Measurements from ENCODE around the gene MRO.

The MRO gene

DNA sequence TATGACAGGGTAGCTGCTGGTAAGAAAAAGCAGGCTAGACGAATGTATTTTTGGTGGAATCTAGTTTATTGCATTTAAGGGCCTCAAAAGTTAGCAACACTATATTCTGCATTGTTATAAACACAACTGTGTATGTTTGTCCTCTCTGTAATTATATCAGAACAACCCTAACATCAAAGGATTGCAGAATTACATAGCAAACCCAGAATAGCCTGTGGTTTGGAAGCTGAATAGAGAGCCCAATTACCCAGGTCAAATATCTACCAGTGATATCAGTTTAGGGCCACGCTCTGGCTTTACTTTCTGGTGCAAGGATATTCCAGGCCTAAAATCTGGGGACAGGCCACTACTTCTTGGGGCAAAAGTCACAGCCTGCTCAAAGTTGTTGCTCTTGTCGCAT, 25.1 kb upstream of the MRO start:
- TF ChIP-seq TCF4 (CRISPR knock-in tag; IDR thresholded peaks at IDR 0.05; ENCODE audit: borderline replicate concordance) (no peak), ZFP30 (CRISPR knock-in tag; IDR thresholded peaks at IDR 0.05) (no peak), ZNF8 (CRISPR knock-in tag; IDR thresholded peaks at IDR 0.05) (no peak), GLIS3 (CRISPR knock-in tag; IDR thresholded peaks at IDR 0.05) (no peak), ZNF70 (CRISPR knock-in tag; IDR thresholded peaks at IDR 0.05) (no peak), ESRRG (CRISPR knock-in tag; IDR thresholded peaks at IDR 0.05) (no peak), BACH2 (CRISPR knock-in tag; IDR thresholded peaks at IDR 0.05; ENCODE audit: borderline replicate concordance) (no peak), ISL1 (CRISPR knock-in tag; IDR thresholded peaks at IDR 0.05) (no peak)
- TF ChIP-seq, protein P1, sequence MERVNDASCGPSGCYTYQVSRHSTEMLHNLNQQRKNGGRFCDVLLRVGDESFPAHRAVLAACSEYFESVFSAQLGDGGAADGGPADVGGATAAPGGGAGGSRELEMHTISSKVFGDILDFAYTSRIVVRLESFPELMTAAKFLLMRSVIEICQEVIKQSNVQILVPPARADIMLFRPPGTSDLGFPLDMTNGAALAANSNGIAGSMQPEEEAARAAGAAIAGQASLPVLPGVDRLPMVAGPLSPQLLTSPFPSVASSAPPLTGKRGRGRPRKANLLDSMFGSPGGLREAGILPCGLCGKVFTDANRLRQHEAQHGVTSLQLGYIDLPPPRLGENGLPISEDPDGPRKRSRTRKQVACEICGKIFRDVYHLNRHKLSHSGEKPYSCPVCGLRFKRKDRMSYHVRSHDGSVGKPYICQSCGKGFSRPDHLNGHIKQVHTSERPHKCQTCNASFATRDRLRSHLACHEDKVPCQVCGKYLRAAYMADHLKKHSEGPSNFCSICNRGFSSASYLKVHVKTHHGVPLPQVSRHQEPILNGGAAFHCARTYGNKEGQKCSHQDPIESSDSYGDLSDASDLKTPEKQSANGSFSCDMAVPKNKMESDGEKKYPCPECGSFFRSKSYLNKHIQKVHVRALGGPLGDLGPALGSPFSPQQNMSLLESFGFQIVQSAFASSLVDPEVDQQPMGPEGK (CRISPR knock-in tag; IDR thresholded peaks at IDR 0.05; ENCODE audit: borderline replicate concordance), result no peak
- TF ChIP-seq, protein P2, sequence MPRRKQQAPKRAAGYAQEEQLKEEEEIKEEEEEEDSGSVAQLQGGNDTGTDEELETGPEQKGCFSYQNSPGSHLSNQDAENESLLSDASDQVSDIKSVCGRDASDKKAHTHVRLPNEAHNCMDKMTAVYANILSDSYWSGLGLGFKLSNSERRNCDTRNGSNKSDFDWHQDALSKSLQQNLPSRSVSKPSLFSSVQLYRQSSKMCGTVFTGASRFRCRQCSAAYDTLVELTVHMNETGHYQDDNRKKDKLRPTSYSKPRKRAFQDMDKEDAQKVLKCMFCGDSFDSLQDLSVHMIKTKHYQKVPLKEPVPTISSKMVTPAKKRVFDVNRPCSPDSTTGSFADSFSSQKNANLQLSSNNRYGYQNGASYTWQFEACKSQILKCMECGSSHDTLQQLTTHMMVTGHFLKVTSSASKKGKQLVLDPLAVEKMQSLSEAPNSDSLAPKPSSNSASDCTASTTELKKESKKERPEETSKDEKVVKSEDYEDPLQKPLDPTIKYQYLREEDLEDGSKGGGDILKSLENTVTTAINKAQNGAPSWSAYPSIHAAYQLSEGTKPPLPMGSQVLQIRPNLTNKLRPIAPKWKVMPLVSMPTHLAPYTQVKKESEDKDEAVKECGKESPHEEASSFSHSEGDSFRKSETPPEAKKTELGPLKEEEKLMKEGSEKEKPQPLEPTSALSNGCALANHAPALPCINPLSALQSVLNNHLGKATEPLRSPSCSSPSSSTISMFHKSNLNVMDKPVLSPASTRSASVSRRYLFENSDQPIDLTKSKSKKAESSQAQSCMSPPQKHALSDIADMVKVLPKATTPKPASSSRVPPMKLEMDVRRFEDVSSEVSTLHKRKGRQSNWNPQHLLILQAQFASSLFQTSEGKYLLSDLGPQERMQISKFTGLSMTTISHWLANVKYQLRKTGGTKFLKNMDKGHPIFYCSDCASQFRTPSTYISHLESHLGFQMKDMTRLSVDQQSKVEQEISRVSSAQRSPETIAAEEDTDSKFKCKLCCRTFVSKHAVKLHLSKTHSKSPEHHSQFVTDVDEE (CRISPR knock-in tag; IDR thresholded peaks at IDR 0.05), result no peak
- ATAC-seq, result no peak

DNA sequence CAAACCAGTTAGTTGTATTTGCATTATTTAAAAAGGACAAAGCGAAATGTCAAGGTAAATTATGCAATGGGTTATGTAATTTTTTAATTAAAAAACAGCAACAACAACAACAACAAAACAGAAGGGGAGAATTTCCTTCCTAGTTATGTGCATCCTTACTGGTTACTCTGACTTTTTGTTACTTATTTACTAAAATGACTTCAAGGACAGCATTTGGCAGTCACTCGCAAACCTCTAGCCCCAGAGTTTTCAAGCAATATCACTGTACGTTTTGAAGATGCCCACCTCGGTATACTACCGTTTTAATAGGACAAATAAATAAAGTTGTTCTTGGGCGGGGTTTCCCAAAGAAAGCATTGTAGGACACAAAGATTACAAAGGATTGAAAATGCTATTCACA, 24.7 kb upstream of the MRO start:
- no peak for ATAC-seq
- TF ChIP-seq ZFP30 (CRISPR knock-in tag; IDR thresholded peaks at IDR 0.05), result no peak
- TF ChIP-seq, protein P3, sequence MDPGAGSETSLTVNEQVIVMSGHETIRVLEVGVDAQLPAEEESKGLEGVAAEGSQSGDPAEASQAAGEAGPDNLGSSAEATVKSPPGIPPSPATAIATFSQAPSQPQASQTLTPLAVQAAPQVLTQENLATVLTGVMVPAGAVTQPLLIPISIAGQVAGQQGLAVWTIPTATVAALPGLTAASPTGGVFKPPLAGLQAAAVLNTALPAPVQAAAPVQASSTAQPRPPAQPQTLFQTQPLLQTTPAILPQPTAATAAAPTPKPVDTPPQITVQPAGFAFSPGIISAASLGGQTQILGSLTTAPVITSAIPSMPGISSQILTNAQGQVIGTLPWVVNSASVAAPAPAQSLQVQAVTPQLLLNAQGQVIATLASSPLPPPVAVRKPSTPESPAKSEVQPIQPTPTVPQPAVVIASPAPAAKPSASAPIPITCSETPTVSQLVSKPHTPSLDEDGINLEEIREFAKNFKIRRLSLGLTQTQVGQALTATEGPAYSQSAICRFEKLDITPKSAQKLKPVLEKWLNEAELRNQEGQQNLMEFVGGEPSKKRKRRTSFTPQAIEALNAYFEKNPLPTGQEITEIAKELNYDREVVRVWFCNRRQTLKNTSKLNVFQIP (CRISPR knock-in tag; IDR thresholded peaks at IDR 0.05; ENCODE audit: borderline replicate concordance, low read depth), result no peak

DNA sequence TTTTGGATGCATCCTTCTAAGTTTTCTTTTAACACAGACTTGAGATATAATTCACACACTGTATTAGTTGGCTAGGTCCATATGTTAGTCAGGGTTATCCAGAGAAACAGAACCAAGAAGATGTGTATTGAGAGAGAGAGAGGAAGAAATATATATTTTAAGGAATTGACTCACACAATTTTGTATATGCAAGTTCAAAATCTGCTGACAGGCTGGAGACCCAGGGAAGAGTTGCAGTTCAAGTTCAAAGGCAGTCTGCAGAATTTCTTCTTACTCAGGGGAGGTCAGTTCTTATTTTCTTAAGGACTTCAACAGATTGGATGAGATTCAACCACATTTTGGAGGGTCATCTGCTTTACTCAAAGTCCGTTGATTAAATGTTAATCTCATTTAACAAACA, 23.0 kb upstream of the MRO start:
- ATAC-seq, result no peak
- TF ChIP-seq, protein P4, sequence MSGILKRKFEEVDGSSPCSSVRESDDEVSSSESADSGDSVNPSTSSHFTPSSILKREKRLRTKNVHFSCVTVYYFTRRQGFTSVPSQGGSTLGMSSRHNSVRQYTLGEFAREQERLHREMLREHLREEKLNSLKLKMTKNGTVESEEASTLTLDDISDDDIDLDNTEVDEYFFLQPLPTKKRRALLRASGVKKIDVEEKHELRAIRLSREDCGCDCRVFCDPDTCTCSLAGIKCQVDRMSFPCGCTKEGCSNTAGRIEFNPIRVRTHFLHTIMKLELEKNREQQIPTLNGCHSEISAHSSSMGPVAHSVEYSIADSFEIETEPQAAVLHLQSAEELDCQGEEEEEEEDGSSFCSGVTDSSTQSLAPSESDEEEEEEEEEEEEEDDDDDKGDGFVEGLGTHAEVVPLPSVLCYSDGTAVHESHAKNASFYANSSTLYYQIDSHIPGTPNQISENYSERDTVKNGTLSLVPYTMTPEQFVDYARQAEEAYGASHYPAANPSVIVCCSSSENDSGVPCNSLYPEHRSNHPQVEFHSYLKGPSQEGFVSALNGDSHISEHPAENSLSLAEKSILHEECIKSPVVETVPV (CRISPR knock-in tag; IDR thresholded peaks at IDR 0.05), result no peak
- no peak for TF ChIP-seq TCF4 (CRISPR knock-in tag; IDR thresholded peaks at IDR 0.05; ENCODE audit: borderline replicate concordance)
- TF ChIP-seq, protein P5, sequence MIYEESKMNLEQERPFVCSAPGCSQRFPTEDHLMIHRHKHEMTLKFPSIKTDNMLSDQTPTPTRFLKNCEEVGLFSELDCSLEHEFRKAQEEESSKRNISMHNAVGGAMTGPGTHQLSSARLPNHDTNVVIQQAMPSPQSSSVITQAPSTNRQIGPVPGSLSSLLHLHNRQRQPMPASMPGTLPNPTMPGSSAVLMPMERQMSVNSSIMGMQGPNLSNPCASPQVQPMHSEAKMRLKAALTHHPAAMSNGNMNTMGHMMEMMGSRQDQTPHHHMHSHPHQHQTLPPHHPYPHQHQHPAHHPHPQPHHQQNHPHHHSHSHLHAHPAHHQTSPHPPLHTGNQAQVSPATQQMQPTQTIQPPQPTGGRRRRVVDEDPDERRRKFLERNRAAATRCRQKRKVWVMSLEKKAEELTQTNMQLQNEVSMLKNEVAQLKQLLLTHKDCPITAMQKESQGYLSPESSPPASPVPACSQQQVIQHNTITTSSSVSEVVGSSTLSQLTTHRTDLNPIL (CRISPR knock-in tag; IDR thresholded peaks at IDR 0.05; ENCODE audit: low read depth), result no peak
- TF ChIP-seq ZFP3 (CRISPR knock-in tag; IDR thresholded peaks at IDR 0.05), result no peak
- TF ChIP-seq, protein P3 (CRISPR knock-in tag; IDR thresholded peaks at IDR 0.05; ENCODE audit: borderline replicate concordance, low read depth), result no peak
- TF ChIP-seq ZNF8 (CRISPR knock-in tag; IDR thresholded peaks at IDR 0.05), result no peak
- TF ChIP-seq RARB (CRISPR knock-in tag; IDR thresholded peaks at IDR 0.05), result no peak

DNA sequence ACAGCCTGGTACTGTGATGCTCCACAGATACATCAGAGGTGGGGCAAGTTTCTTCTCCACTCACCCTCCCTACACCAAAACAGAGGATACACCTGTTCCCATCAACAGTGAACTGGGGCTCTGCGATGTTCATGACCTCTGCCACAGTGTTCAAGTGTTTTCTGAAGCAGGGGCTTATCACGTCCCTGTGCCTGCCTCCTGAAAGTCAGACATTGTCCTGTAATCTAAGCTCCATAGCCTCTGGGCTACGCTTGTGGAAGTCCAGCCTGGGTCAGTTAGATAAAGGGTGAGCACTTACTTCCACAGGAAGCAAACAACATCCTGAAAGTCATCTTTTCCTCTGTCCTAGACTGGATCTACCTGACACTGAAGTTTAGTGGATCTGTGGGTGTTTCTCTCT, 20.2 kb upstream of the MRO start:
- ATAC-seq, result no peak
- TF ChIP-seq ZC3H10 (CRISPR knock-in tag; IDR thresholded peaks at IDR 0.05) (no peak), RARB (CRISPR knock-in tag; IDR thresholded peaks at IDR 0.05) (no peak), GLIS3 (CRISPR knock-in tag; IDR thresholded peaks at IDR 0.05) (no peak), ZNF70 (CRISPR knock-in tag; IDR thresholded peaks at IDR 0.05) (no peak), OSR1 (CRISPR knock-in tag; IDR thresholded peaks at IDR 0.05) (no peak), ZNF565 (CRISPR knock-in tag; conservative IDR thresholded peaks at IDR 0.05; ENCODE audit: low read depth) (no peak), PPARA (CRISPR knock-in tag; IDR thresholded peaks at IDR 0.05; ENCODE audit: borderline replicate concordance) (no peak), TCF4 (CRISPR knock-in tag; IDR thresholded peaks at IDR 0.05; ENCODE audit: borderline replicate concordance) (no peak), ARNTL (CRISPR knock-in tag; IDR thresholded peaks at IDR 0.05; ENCODE audit: borderline replicate concordance, low read depth) (no peak), SNAI2 (CRISPR knock-in tag; IDR thresholded peaks at IDR 0.05) (no peak), TOX (CRISPR knock-in tag; IDR thresholded peaks at IDR 0.05; ENCODE audit: borderline replicate concordance) (no peak), ZNF8 (CRISPR knock-in tag; IDR thresholded peaks at IDR 0.05) (no peak)
- TF ChIP-seq, protein P2 (CRISPR knock-in tag; IDR thresholded peaks at IDR 0.05), result no peak
